PC-9 (cell line): ENCODE results near the gene SNAI3. TPM values are rescaled to one million over a fixed set of nuclear protein-coding genes. Genes with fewer than 3 reads are reported as not detected.

Source experiments
- BruUV-seq: library from RNA; stranded (reverse); fragments of 400-500 nt; replicated peaks from 2 replicates; lab custom pipeline; 2021; lab: Mats Ljungman, UMichigan
- CTCF ChIA-PET: fragments of 300-600 bp; sonication (Branson Sonifier 250); formaldehyde crosslinking; loops from one replicate; lab custom pipeline; 2022; ENCODE audit warnings: antibody characterized with exemption; lab: Charles Lee
- POLR2A ChIA-PET: fragments of 300-600 bp; sonication (Branson Sonifier 250); formaldehyde crosslinking; loops from one replicate; lab custom pipeline; 2022; ENCODE audit warnings: antibody characterized with exemption; ENCODE audit not compliant: unreplicated experiment; lab: Charles Lee
- DNase-seq, 2 experiments: peaks; one replicate each; pipeline versions ENCODE4 v3.0.0 to v3.0.0-alpha.2; 2015 to 2022; ENCODE audit warnings: mixed read lengths in 1 of 2
- H2AFZ ChIP-seq: fragments of 200-600 bp; sonication (generic); 2 replicates; pipeline ENCODE4 v1.8.1; 2017; ENCODE audit warnings: antibody characterized with exemption
- H3F3A ChIP-seq: fragments of 200-600 bp; sonication (generic); 2 replicates; pipeline ENCODE4 v1.8.1; 2017; ENCODE audit warnings: antibody characterized with exemption, mild to moderate bottlenecking, low read depth; ENCODE audit not compliant: insufficient read depth
- H3K27ac ChIP-seq: fragments of 200-600 bp; sonication (generic); 2 replicates; pipeline ENCODE4 v1.6.1; 2016; ENCODE audit warnings: mixed run types
- H3K27me3 ChIP-seq: fragments of 200-600 bp; sonication (generic); 2 replicates; pipeline ENCODE4 v1.6.1; 2016; ENCODE audit warnings: low read depth, mixed run types; ENCODE audit not compliant: insufficient read depth
- H3K36me3 ChIP-seq: fragments of 200-600 bp; sonication (generic); 2 replicates; pipeline ENCODE4 v1.6.1; 2016; ENCODE audit warnings: low read depth, mixed run types
- H3K4me1 ChIP-seq: fragments of 200-600 bp; sonication (generic); replicated peaks from 2 replicates; pipeline ENCODE4 v1.6.1; 2016; ENCODE audit warnings: mixed run types; ENCODE audit not compliant: insufficient read depth
- H3K4me2 ChIP-seq: fragments of 200-600 bp; sonication (generic); 2 replicates; pipeline ENCODE4 v1.6.1; 2017; ENCODE audit warnings: mixed run types
- H3K4me3 ChIP-seq: fragments of 200-600 bp; sonication (generic); 2 replicates; pipeline ENCODE4 v1.6.1; 2016; ENCODE audit warnings: mixed run types
- H3K79me2 ChIP-seq: fragments of 200-600 bp; sonication (generic); 2 replicates; pipeline ENCODE4 v1.6.1; 2017; ENCODE audit warnings: low read depth, mixed run types
- H3K9me2 ChIP-seq: fragments of 200-600 bp; sonication (generic); 2 replicates; pipeline ENCODE4 v1.8.1; 2017; ENCODE audit warnings: mild to moderate bottlenecking; ENCODE audit not compliant: insufficient read depth
- H3K9me3 ChIP-seq: fragments of 200-600 bp; sonication (generic); 2 replicates; pipeline ENCODE4 v1.8.1; 2016; ENCODE audit warnings: low read depth; ENCODE audit not compliant: insufficient read depth
- H4K20me1 ChIP-seq: fragments of 200-600 bp; sonication (generic); 2 replicates; pipeline ENCODE4 v1.8.1; 2017; ENCODE audit not compliant: insufficient read depth
- EZH2 ChIP-seq: fragments of 200-600 bp; sonication (generic); IDR thresholded peaks from 2 replicates; pipeline ENCODE4 v1.8.0; 2017; ENCODE audit warnings: antibody characterized with exemption, low read depth
- intact Hi-C: fragments of 100-400 bp; cut with micrococcal nuclease; formaldehyde crosslinking; loops from one replicate; pipeline ENCODE4 v1.10.0; 2022; ENCODE audit not compliant: unreplicated experiment
- total RNA-seq: library from RNA; stranded (reverse); gene quantifications from 2 replicates; pipeline ENCODE4 v1.2.3, GENCODE V29; 2021
- TF ChIP-seq, protein P1 (sequence below): fragments of 200-600 bp; sonication (generic); conservative IDR thresholded peaks from 2 replicates; pipeline ENCODE4 v1.6.1; 2017; ENCODE audit warnings: mixed run types, antibody characterized with exemption, mild to moderate bottlenecking, moderate library complexity

Gene SNAI3
- total RNA-seq, 1 experiment from 2014 or later, result 1.3 TPM

DNA sequence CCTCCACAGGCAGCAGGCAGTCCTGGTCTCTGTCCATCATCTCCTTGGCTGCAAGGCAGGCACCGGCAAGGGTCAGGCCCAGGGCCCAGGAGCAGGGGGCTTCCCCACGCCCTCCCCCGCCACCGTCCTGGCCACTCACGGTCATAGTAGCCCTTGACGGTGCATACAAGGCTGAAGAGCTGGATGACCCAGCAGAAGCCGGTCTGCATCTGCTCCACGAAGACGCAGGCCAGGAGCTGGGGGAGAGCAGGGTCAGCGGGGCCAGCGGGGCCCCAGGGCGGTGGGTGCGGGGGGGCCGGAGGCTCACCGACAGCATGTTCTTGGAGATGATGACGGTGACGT, 40.1 kb upstream of the SNAI3 start:
- Histone ChIP-seq H3K27ac (no peak overlapping the region), H2AFZ (no peak overlapping the region), H3K9me3 (no peaks in the 10 kb centered on the region), H4K20me1 (no peaks in the 10 kb centered on the region), H3K9me2 (no peaks in the 10 kb centered on the region), H3K27me3 (no peaks in the 10 kb centered on the region), H3K4me3 (no peak overlapping the region), H3F3A (no peaks in the 10 kb centered on the region; the same call in 1 of the 2 replicates), H3K36me3 (no peaks in the 10 kb centered on the region), H3K79me2 (no peaks in the 10 kb centered on the region), H3K4me2 (no peak overlapping the region), H3K4me1 (no peaks in the 10 kb centered on the region)
- BruUV-seq, result no TSS peak
- TF ChIP-seq, protein P1, sequence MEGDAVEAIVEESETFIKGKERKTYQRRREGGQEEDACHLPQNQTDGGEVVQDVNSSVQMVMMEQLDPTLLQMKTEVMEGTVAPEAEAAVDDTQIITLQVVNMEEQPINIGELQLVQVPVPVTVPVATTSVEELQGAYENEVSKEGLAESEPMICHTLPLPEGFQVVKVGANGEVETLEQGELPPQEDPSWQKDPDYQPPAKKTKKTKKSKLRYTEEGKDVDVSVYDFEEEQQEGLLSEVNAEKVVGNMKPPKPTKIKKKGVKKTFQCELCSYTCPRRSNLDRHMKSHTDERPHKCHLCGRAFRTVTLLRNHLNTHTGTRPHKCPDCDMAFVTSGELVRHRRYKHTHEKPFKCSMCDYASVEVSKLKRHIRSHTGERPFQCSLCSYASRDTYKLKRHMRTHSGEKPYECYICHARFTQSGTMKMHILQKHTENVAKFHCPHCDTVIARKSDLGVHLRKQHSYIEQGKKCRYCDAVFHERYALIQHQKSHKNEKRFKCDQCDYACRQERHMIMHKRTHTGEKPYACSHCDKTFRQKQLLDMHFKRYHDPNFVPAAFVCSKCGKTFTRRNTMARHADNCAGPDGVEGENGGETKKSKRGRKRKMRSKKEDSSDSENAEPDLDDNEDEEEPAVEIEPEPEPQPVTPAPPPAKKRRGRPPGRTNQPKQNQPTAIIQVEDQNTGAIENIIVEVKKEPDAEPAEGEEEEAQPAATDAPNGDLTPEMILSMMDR, result no peak
- no peak for TF ChIP-seq EZH2
- DNase-seq, result no peak
- POLR2A ChIA-PET, result no interaction called here
- CTCF ChIA-PET, result no interaction called here
- intact Hi-C loops, result no loop called here

DNA sequence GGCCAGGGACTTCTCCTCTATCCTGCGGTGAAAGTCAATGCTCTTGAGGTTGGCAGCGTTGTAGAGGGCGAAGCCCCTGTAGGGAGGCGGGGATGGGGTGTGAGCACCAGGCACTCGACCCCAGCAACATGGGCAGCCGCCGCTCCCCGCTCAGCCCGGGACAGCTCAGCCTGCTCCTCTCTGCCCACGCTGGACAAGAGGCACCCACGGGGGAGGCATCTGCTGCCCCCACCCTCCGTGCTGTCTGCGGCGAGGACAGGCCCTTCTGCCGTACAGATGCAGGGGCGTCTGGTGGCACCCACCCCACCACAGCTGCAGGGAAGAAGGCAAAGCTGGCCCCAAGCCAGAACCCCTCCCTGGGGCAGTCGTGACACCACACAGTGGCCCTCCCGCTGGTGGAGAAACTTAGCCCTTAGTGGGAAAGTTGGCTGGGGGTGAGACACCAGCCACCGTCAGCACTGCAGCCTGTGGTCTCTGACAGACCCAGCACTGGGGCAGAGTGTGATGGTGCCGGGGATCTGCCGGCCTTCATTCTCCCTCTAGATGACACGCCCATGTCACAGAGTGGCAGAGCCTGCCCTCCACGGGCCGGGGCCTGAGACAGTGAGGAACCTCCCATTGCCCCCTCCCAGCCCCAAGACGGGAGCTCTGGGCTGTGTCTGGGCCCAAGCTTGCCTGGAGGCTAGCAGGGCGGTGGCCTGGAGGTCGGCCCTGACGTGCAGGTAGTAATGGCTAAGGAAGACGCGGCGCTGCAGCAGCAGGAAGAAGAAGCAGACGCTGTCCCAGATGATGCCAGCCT, 39.5 kb upstream of the SNAI3 start:
- H3K9me3 ChIP-seq, result no peaks in the 10 kb centered on the region
- H3K4me3 ChIP-seq, result no peak overlapping the region
- CTCF ChIA-PET, result no interaction called here
- TF ChIP-seq EZH2, result no peak
- TF ChIP-seq, protein P1, result no peak
- H3K36me3 ChIP-seq, result no peaks in the 10 kb centered on the region
- H3K9me2 ChIP-seq, result no peaks in the 10 kb centered on the region
- H3K27ac ChIP-seq, result no peak overlapping the region
- POLR2A ChIA-PET, result no interaction called here
- DNase-seq, result no peak
- H4K20me1 ChIP-seq, result no peaks in the 10 kb centered on the region
- no peak overlapping the region for H3K4me2 ChIP-seq
- H2AFZ ChIP-seq, result no peak overlapping the region
- no peaks in the 10 kb centered on the region for H3K4me1 ChIP-seq
- BruUV-seq, result no TSS peak
- H3K27me3 ChIP-seq, result no peaks in the 10 kb centered on the region
- H3F3A ChIP-seq, result no peaks in the 10 kb centered on the region
- no peaks in the 10 kb centered on the region for H3K79me2 ChIP-seq
- intact Hi-C loops, result no loop called here

DNA sequence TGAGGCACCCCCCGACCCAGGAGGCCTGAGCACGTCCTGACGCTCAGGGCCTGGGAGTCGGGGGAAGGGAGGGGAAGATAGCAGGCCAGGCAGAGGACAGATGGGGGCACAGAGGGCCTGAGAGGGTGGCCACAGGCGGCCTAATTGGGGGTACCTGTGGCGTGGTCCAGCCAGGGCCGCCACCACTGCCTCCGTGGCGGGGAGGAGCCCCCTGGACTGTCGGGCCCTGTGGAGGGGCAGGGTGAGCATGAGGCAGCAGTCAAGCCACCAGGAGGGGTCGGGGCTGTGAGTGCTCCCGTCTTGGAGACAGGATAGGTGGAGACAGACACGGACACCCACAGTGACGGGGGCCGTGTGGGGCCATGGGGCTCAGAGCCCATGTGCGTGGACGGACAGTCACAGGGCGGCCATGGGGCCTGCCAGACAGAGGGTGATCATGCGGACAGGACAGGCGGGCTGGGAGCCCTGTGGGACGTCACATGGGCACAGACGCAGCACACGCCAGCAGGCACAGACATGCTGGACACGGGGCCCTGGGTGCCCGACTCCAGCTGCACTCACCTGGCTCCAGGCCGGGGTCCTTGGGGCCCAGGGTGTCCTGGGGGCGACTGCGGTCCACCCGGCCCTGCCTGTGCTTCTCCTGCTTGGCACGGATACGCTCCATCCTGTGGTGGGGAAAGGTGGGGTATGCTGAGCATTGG, 38.7 kb upstream of the SNAI3 start:
- no peak overlapping the region for H3K4me3 ChIP-seq
- no peaks in the 10 kb centered on the region for H4K20me1 ChIP-seq
- no peak overlapping the region for H3K4me2 ChIP-seq
- no peaks in the 10 kb centered on the region for H3K27me3 ChIP-seq
- no peaks in the 10 kb centered on the region for H3K79me2 ChIP-seq
- no peaks in the 10 kb centered on the region for H3K9me2 ChIP-seq
- H3F3A ChIP-seq, result no peaks in the 10 kb centered on the region
- H3K4me1 ChIP-seq, result no peaks in the 10 kb centered on the region
- H3K36me3 ChIP-seq, result no peaks in the 10 kb centered on the region
- H3K27ac ChIP-seq, result no peak overlapping the region
- no TSS peak for BruUV-seq
- POLR2A ChIA-PET, result no interaction called here
- CTCF ChIA-PET, result no interaction called here
- H3K9me3 ChIP-seq, result no peaks in the 10 kb centered on the region
- H2AFZ ChIP-seq, result no peak overlapping the region
- TF ChIP-seq, protein P1, result no peak
- no peak for TF ChIP-seq EZH2
- intact Hi-C loops, result no loop called here
- DNase-seq, result no peak
